Thoracic aorta (tissue), 2 donors: ENCODE data around the gene RASL11B. TPM values are rescaled to one million over a fixed set of nuclear protein-coding genes. Genes with fewer than 3 reads are reported as not detected.

Source experiments
- ATAC-seq: fragments of 150-250 bp; one replicate; pipeline ENCODE4 v1.8.0; 2017; ENCODE audit warnings: low read depth; ENCODE audit not compliant: insufficient number of reproducible peaks, low FRiP score
- DNase-seq: peaks from one replicate; pipeline ENCODE4 v3.0.0-alpha.2; 2020; ENCODE audit warnings: low spot score
- H3K27ac ChIP-seq, 2 donors: fragments of 200-600 bp; sonication (generic); 1 replicate in 1 of 2; 2 replicates in 1 of 2; pipeline ENCODE4 v1.5.1; 2016; ENCODE audit warnings: mild to moderate bottlenecking in 2 of 2, moderate library complexity in 2 of 2
- H3K27me3 ChIP-seq: fragments of 200-600 bp; sonication (generic); replicated peaks from 2 replicates; pipeline ENCODE4 v1.6.0; 2016; ENCODE audit warnings: mild to moderate bottlenecking; ENCODE audit not compliant: insufficient read depth
- H3K36me3 ChIP-seq: fragments of 200-600 bp; sonication (generic); one replicate; pipeline ENCODE4 v1.5.1; 2016
- H3K4me1 ChIP-seq, 2 donors: fragments of 200-600 bp; sonication (generic); 1 replicate in 1 of 2; 2 replicates in 1 of 2; pipeline versions ENCODE4 v1.5.1 to v1.6.0; 2016; ENCODE audit warnings: low read depth in 2 of 2, mild to moderate bottlenecking in 1 of 2; ENCODE audit not compliant: control insufficient read depth in 1 of 2
- H3K4me3 ChIP-seq: fragments of 200-600 bp; sonication (generic); 2 replicates; pipeline ENCODE4 v1.5.1; 2016; ENCODE audit warnings: mild to moderate bottlenecking
- H3K9me3 ChIP-seq: fragments of 200-600 bp; sonication (generic); 2 replicates; pipeline ENCODE4 v1.5.1; 2016
- total RNA-seq, 2 donors: library from RNA; depleted of rRNA; stranded (reverse); fragments of >200 nt; gene quantifications; one replicate each; pipeline versions ENCODE4 v1.1.0 to v1.2.3, GENCODE V29; 2016
- TF ChIP-seq, protein P1 (sequence below): fragments of 200-600 bp; sonication (generic); IDR thresholded peaks from one replicate; pipeline ENCODE4 v1.5.1; 2019; ENCODE audit warnings: antibody characterized with exemption

RASL11B gene
- total RNA-seq, 2 donors from 2014 or later = 5.0 to 5.4 TPM

DNA sequence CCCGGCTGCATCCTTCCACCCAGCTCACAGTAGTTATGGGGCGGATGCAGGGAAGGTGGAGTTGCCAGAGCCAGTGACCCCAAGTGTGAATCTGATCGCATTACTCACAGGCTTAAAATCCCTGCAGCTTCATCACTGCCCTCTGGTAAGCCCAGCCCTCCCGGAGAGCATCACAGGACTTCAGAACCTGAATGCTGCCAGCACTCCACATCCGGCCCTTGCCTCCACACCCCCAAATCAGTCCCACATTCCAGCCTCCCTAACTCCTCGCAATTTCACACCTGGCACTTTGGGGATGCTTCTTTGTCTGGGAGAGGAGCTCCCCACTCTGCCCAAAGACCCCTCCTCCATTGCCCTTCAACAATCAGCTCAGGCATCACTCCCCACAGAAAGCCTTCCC is 15.6 kb downstream of the RASL11B start:
- no peaks in the 10 kb centered on the region for H3K4me1 ChIP-seq
- no peak overlapping the region for H3K27ac ChIP-seq
- no peak for DNase-seq
- no peaks in the 10 kb centered on the region for H3K27me3 ChIP-seq
- TF ChIP-seq, protein P1, sequence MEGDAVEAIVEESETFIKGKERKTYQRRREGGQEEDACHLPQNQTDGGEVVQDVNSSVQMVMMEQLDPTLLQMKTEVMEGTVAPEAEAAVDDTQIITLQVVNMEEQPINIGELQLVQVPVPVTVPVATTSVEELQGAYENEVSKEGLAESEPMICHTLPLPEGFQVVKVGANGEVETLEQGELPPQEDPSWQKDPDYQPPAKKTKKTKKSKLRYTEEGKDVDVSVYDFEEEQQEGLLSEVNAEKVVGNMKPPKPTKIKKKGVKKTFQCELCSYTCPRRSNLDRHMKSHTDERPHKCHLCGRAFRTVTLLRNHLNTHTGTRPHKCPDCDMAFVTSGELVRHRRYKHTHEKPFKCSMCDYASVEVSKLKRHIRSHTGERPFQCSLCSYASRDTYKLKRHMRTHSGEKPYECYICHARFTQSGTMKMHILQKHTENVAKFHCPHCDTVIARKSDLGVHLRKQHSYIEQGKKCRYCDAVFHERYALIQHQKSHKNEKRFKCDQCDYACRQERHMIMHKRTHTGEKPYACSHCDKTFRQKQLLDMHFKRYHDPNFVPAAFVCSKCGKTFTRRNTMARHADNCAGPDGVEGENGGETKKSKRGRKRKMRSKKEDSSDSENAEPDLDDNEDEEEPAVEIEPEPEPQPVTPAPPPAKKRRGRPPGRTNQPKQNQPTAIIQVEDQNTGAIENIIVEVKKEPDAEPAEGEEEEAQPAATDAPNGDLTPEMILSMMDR = no peak
- H3K9me3 ChIP-seq = no peaks in the 10 kb centered on the region
- H3K4me3 ChIP-seq = no peak overlapping the region
- ATAC-seq = no peak
- H3K36me3 ChIP-seq = no peaks in the 10 kb centered on the region

GRCh38 chr4:52879471-52879870 is 17.4 kb downstream of the RASL11B start:
- Histone ChIP-seq H3K4me1 (no peaks in the 10 kb centered on the region), H3K9me3 (no peaks in the 10 kb centered on the region), H3K27ac (no peak overlapping the region), H3K27me3 (no peaks in the 10 kb centered on the region), H3K36me3 (no peaks in the 10 kb centered on the region), H3K4me3 (no peak overlapping the region)
- TF ChIP-seq, protein P1 = no peak
- no peak for ATAC-seq
- no peak for DNase-seq

DNA sequence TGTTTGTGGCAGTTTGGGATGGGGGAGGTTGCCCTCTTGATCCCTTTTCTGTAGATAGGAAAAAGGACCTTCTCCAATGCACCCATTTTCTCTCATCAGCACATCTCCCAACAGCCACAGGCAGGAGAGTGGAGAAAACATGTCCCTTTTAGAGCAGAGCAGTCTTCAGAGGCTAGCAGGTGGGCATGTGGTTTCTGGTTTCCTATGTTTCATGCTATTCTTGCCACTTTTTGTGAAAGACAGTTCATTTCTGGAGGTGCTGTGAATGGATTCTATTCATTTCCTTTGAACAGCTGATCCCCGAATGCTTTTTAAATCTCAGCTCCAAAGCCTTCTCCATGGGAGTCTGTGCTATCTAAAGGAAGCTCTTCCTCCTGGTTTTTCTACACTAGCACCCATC is 18.9 kb downstream of the RASL11B start:
- ATAC-seq (no peak), DNase-seq (no peak)
- no peak overlapping the region for H3K4me3 ChIP-seq
- H3K4me1 ChIP-seq = no peaks in the 10 kb centered on the region
- TF ChIP-seq, protein P1 = no peak
- H3K27me3 ChIP-seq = no peaks in the 10 kb centered on the region
- H3K9me3 ChIP-seq = no peaks in the 10 kb centered on the region
- no peaks in the 10 kb centered on the region for H3K36me3 ChIP-seq
- H3K27ac ChIP-seq = no peak overlapping the region

- TF ChIP-seq, protein P1 = no peak
- Histone ChIP-seq H3K4me1 (no peaks in the 10 kb centered on the region), H3K9me3 (no peaks in the 10 kb centered on the region), H3K27me3 (no peaks in the 10 kb centered on the region), H3K27ac (no peak overlapping the region), H3K36me3 (no peaks in the 10 kb centered on the region), H3K4me3 (no peak overlapping the region)
- DNase-seq = no peak
- no peak for ATAC-seq
These were observed 21.1 kb downstream of the RASL11B start for GRCh38 chr4:52883183-52883621.

- H3K36me3 ChIP-seq = no peaks in the 10 kb centered on the region
- H3K9me3 ChIP-seq = no peaks in the 10 kb centered on the region
- no peaks in the 10 kb centered on the region for H3K27me3 ChIP-seq
- DNase-seq (no peak), ATAC-seq (no peak)
- no peak overlapping the region for H3K27ac ChIP-seq
- H3K4me1 ChIP-seq = no peaks in the 10 kb centered on the region
- TF ChIP-seq, protein P1 = no peak
- H3K4me3 ChIP-seq = no peak overlapping the region
These were observed 21.9 kb downstream of the RASL11B start for GRCh38 chr4:52883707-52884669.
